Skin epidermis (tissue), 12 donors: Measurements from ENCODE around the gene IGSF3.
A peak's percentile ranks its signal among the peaks of the same experiment; 100 is the strongest.
"Not testable (repeated sequence)": the region's sequence is repeated elsewhere in the genome, so short reads cannot be mapped to it uniquely, and the experiment has no call there.

ENCODE experiments used
- H3K27ac ChIP-seq, 21 experiments: fragments of 200-600 bp; sonication (generic) in 11 of 21; one replicate each; pipeline ENCODE4 v1.5.0; 2020; ENCODE audit warnings: mild to moderate bottlenecking in 3 of 21, inconsistent platforms in 2 of 21, moderate library complexity in 2 of 21
- H3K4me3 ChIP-seq, 7 experiments: fragments of 200-600 bp; sonication (generic) in 2 of 7; one replicate each; pipeline ENCODE4 v1.5.0; 2020; ENCODE audit warnings: inconsistent platforms in 2 of 7, mild to moderate bottlenecking in 2 of 7, moderate library complexity in 1 of 7

IGSF3 gene

DNA sequence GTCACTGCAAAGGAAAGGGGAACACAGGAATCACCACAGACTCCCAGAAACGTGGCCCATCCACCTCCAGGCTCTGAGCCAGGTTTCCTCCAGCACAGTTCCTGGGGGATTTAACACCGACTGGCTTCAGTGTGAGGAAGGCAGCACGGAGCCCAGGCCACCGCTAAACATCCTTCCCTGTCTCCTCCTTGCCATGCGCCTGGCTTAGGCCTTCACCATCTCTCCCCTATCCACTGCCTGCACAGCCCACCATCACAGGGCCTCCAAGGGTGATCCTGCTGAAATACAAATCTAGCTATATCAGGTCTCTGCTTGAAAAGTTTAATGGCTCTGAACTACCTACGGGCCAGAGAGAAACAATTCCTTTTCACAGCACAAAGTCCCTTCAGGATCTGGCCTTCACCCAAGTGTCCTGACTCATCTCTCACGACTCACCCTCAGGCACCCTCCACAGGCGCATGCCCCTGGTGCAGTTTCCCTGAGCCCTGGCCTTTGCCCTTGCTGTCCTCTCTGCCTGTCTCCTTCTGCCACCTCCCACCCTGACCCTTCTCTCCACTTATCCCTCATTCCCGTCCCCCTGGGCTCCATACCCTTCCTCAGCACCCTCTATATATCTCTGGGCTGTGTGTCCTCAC lies 78.3 kb downstream of the IGSF3 start:
- H3K27ac ChIP-seq, H3K4me3 ChIP-seq: not testable (repeated sequence)

DNA sequence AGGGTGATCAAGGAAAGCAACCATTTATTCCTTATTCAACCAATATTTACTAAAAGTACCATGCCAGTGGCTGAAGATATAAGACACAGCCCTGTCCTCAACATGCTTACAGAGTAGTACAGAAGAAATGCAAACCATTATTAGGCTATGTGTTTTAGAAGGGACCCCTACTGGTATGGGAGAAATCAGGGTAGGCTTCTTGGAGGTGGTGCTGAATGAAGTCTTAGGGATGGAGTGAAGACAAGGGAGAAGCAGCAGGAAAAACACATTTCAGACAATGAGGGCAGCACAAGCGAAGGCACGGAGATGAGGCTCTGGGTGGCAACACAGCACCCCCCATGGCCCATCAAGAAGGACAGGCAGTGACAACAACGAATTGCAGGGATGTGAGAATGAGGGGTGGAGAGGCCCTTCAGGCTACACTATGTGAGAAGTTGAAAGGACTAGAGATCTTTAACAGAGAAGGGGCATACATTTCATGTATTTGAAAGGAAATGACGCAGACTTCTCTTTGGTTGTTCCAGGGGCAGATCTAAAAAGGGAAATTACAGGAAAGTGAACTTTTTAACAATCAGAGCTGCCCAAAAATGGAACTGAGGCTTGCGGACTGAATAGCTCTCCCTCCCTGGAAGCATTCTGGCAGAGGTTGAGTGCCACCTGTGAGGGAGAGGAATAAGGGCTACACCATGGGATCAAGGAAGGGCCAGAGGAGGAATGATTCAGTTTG lies 79.9 kb downstream of the IGSF3 start:
- Histone ChIP-seq H3K27ac (no peak overlapping the region), H3K4me3 (no peak overlapping the region)

DNA sequence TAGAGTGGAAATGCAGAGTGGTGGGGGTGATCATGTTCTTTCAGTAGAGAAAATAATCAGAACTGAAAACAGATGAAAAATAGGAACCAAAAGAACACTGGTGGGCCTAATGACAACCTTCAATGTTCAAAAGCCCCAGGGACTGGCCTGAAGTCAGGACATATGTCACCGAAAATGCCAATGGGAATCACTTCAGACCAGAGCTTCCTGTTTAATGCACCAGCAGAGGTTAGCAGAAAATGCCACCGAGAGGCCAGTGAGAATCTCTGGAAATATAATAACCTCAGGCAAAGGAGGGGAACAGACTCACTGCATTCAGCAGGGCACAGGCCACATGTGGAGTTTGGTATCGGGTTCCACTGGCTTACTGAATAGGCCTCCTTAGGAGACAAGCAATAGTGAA lies 80.8 kb downstream of the IGSF3 start:
- Histone ChIP-seq H3K4me3 (no peak overlapping the region), H3K27ac (no peak overlapping the region)

DNA sequence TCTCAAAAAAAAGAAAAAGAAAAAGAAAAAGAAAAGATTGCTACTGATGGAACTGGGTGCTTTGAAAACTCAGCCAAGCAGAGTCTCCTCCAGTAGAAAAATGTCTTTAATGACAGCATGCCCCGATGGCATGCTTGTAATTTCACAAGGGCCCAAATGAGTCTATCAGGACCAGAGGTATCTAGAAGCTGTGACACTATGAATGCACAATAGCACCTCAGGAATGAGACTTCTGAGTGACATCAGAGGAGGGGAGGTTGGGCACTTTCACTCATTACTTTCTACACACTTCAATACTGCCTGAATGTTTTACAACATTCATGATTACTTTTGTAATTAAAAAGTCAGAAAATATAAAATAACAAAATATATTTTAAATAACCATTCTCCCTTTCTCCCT lies 81.6 kb downstream of the IGSF3 start:
- no peak overlapping the region for H3K4me3 ChIP-seq
- no peak overlapping the region for H3K27ac ChIP-seq

DNA sequence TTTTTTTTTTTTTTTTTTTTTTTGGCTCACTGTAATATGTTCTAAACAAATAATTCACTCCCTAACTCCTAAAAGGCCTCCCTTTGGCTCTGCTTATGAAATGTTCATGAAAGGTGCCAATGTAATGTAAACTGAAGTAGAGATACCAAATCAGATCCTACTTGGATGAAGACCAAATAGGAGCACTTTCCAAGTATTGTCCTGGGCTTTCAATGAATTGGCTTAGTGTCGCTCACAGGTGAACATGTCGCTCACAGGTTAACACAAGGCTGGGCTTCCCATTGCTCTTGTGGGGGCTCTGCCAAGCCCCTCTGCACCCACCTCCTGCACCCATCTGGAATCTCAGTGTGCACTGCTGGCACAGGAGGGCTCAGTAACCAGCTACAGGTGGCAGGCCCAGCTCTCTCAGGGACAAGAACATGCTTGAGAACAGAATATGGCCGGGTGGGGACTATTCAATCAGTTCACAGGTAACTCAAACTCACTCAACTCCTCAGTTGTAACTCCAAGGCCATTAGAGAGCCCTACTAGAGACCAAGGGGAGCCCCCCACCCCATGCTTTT lies 86.1 kb downstream of the IGSF3 start:
- H3K27ac ChIP-seq = no peak overlapping the region
- no peak overlapping the region for H3K4me3 ChIP-seq

DNA sequence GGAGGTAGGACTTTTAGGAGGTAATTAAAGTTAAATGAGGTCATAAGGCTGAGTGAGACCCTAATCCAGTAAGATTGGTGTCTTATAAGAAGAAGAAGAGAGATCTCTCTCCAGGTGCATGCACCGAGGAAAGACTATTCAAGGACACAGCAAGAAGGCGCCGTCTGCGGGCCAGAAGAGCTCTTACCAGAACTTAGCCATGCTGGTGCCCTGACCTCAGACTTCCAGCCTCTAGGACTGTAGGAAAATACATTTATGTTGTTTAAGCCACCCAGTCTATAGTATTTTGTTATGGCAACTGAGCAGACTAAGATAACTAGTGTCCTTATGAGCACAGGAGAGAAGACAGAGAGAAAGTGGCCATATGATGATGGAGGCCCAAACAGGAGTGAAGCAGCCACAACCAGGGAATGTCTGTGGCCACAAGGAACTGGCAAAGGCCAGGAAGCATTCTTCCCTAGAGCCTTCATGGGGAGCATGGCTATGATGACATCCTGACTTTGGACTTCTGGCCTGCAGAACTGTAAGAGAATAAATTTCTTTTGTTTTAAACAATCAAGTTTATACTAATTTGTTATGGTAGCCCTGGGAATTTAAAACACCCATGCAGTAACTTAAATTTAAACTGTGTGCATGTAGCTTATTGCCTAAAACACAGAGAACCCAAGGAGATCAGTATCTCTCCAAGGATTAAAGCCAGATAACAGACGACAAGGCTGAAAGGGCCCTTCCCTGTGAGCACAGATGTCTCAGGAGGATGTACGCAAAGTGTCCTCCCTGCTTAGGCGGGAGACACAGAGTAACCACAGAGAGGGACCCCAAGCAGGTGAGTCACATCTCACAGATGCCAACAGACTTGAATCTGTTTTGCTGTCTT lies 86.8 kb downstream of the IGSF3 start:
- no peak overlapping the region for H3K4me3 ChIP-seq
- no peak overlapping the region for H3K27ac ChIP-seq

DNA sequence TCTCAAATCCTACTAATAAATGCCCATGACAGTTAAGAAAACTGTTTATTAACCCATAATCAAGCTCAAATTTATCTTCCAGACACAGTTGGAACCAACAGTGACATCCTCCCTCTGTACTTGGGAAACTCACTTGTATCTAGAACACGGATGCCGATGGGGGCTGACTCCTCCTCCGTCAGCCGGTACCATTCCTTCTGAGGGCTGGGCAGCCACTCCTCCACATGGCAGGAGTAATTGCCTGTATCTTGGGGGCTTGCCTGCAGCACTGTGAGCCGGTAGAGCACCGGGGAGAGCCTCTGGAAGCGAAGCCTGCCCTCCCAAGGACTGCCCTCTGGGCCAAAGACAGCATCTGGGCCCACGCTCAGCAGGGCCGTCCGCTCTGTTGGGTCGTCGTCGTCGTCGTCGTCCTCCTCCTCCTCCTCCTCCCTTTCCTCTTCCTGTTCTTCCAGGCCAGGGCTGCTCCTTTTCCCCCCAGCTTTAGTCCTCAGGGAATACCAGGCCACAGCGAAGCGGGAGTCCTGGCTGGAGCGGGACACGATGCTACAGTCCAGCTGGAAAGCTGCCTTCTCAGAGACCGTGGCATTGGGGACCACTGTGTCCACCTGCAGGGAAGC lies 88.2 kb downstream of the IGSF3 start:
- Histone ChIP-seq H3K27ac (no peak overlapping the region), H3K4me3 (no peak overlapping the region)

DNA sequence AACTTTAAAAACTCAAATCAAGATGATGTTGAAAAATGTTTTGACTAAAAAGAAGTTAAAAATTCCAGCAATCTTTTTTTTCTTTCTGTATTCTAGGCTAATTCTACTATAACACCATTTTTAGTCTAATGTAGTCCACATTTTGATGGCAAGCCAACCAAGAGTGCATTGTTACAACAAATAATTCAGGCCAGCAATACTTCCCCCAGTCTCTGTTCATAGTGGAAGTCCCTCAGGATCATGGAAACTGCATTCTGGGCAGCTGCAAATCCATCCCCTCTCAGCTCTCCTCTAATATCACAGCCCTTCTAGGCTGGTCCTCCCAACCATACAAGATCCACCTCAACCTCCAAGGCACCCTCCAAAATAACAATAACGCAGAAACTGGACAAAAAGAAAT lies 89.0 kb downstream of the IGSF3 start:
- Histone ChIP-seq H3K4me3 (no peak overlapping the region), H3K27ac (no peak overlapping the region)

DNA sequence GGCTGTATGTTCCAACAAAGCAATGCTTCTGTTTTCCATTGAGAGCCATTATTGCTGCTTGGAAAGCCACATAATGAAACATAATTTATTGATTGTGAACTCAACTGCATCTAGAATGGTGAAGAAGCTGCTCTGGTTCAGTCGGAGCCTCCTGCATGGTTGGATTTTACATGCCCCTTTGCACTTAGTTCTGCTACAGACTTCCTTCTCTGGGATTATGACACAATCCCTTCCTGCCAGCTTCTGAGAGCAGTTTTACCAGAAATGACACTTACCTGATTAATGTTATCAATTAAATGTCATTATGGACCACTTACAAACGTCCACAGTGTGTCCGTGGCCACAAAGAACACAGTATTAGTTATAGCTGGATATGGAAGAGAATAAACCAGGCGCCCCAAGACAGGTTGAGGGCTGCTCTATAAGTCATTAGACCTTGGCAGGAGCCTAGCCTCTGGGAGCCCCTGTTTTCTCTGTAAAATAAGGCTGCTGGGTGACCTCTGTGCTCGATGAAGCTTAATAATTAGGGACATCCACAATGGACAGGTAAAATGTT lies 89.7 kb downstream of the IGSF3 start:
- Histone ChIP-seq H3K4me3 (no peak overlapping the region), H3K27ac (no peak overlapping the region)

DNA sequence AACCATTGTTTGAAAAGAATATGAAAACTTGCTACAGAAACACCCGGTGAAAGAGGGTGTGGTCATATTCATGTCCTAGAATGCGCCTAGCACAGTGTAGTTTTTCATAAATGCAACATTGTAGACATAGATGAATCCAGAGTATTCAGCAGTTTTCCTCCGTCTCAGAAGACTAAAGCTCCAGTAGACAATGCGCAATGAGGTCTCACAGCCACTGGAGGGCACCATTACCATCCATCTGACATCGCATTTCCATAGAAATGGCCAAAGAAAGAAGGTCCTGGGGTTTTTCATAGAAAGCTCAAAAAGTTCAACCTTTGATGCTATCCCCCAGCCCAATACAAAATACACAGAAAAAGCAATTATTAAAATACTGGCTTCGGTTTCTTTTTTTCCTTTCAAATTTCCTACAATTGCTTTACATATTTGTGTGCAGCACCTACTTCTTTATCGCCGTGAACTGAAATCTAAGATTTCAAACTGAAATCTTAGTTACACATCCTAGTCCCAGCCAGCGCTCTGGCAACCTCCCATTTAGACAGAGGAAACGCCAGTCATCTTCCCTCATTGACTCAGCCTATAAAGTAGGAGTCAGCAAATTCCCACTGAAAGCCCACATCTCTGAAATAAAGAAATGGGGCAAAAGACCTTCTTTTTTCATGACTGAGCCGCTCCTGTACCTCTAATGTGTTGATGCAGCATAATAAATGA lies 92.8 kb downstream of the IGSF3 start:
- H3K4me3 ChIP-seq = no peak overlapping the region
- no peak overlapping the region for H3K27ac ChIP-seq

DNA sequence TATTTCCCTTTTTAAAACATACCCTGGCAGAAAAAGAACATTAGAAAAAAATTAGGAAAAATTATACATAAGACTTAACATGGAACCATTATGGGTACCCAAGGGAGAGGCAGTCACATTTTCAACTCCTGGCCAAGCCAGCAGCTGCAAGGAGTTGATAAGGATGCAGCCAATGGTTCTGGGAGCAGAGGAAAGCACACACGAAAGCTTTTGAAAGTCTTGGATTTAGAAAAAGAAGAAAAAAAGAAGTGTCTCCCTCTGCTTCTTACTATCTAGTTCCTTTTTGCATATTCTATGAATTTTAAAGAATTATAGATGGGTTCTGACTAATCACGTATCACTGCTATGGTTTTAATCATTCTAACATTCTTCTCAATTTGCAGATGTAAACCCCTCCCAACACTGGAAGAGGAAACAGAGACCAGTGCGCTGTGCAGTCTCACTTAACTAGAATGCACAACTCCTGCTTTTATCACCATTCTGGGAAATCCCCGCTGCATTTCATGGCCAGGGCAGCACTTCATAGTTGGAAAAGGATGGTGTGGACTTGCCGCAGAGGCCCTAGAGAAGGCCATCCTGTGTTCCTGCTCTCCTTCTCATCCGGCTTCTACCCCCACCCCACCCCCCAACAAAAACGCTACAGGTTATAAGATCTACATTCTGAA lies 94.0 kb downstream of the IGSF3 start:
- no peak overlapping the region for H3K4me3 ChIP-seq
- no peak overlapping the region for H3K27ac ChIP-seq

DNA sequence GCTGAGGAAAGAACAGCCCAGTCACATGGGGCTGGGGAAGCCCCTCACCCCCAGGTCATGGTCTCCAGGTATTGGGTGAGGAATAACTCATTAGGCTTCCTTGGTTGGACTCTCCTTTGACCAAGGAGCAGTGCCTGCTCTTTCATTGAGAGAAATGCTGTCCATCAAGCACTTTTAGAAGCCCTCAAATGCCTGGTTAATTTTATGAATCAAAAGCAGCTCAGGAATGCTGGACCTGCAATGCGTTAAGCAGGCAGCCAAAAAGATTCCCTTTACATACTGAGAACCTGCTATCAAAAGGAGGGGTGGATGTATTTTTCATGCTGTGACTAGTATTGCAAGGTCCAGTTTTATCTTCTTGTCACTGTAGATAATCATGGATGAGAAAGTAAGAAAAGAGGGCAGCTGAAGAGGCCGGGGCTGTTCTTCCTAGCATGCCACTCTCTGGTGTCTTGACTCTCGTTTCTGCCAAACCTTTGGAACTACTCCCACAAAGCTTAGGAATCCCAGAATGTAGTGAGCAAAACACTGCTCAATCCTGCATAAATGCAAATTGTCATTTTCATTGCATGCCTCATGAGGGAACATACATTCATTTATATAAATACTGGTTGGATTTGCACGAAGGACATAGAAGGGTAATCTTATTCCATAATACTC lies 94.6 kb downstream of the IGSF3 start:
- Histone ChIP-seq H3K27ac (no peak overlapping the region), H3K4me3 (no peak overlapping the region)

DNA sequence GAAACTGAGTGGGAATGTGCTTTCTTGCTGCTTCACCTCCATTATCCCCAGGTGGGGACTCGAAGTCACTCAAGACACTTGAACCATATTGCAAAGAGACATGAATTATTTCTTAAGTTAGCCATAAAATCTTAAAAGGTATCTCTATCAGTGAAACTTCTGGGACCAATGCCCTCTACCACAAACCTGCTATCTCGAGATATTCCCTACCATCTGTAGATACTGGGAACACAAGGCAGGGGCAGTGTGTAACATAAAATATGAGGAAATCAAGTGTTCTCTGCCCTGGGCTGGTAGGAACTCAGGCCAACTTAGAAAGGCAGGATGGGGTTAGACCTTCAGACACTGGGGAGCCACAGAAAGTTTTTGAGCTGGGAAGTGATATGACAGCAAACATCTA lies 95.4 kb downstream of the IGSF3 start:
- no peak overlapping the region for H3K4me3 ChIP-seq
- H3K27ac ChIP-seq = peak overlapping the region in 2 of 21 experiments; percentile 98 to 100

DNA sequence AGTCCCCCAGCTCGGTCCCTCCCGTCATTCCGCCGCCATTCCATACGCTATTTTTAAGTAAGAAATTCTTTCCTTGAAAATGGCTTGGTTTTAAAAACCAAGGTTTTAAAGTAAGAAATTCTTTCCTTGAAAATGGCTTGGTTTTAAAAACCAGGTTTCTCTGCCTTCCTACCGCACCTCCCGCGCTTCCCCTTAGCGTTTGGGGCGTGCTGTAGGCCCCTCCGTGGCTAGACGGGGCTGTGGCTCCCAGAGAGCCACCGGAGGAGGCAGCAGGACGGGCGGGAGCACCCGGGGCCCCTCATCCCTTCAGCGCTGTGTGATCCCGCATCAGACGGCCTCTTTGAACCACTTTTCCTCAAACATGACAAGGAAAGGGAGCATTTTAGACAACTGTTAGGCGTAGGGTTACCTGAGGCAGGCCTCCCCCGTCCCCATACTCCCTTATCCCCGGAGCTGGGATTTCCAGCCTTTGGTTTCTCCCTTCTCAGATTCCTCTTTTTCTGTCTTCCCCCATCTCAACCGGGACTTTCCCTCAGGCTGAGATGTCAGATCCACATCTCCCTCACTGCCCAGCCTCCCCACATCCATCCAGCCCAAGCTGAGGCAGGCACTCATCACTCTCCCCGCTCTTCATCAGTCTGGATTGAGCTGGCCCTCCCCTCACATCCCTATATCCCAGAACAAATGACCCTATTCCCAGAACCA lies 96.2 kb downstream of the IGSF3 start:
- peak overlapping the region; percentile 25 to 100 (median 97) for H3K27ac ChIP-seq

DNA sequence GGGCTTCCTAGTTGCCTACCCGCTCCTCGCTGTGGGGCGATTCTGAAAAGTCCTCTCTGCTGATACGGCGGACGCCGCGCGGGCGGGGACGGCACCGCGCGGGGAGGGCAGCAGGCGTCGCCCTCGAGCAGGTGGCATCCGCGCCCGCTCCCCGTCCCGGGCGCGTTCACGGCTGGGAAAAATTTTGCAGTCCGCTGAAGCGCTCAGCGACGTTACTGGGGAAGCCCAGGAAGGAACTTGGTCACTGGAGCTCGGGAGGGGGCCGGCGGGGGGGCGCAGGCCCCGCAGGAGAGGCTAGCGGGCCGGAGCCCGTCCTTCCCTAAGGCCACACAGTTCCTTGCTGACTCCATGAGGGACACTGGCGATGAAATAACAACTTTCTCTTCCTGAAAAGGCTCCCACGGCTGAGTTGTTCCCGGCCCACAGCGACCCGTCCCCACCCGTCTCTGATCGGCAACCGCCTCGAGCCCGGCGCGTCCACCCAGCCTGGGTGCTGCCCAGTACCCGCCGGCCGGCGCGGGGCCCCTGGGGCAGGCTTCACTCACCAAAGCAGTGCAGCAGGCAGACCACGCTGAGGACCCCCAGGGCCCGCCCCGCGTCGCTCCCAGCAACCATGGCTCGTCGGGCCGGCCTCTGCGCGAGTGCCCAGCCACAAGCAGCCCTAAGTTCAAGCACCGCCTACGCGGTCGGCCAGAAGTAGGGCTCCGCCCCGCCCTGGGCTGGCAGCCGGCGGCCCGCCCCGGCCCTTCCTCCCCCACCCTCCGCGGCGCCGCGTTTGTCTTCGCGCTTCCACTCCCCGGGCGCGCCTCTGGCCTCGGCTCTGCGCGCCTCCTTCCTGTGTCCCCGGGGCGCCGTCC lies 96.9 kb downstream of the IGSF3 start, which contains the start of gene CD58:
Gene CD58 (minus strand): TSS at position 669 of the 857 bp plus-strand sequence. CDS start 54 bp downstream, at position 615.
- peak within 1 kb of the TSS; percentile 69 to 94 (median 80) for H3K4me3 ChIP-seq
- peak within 1 kb of the TSS; percentile 88 to 100 (median 97) for H3K27ac ChIP-seq

More for the DNA sequence above, 96.2 kb downstream of the IGSF3 start:
- H3K4me3 ChIP-seq = peak overlapping the region; percentile 69 to 94 (median 80)

DNA sequence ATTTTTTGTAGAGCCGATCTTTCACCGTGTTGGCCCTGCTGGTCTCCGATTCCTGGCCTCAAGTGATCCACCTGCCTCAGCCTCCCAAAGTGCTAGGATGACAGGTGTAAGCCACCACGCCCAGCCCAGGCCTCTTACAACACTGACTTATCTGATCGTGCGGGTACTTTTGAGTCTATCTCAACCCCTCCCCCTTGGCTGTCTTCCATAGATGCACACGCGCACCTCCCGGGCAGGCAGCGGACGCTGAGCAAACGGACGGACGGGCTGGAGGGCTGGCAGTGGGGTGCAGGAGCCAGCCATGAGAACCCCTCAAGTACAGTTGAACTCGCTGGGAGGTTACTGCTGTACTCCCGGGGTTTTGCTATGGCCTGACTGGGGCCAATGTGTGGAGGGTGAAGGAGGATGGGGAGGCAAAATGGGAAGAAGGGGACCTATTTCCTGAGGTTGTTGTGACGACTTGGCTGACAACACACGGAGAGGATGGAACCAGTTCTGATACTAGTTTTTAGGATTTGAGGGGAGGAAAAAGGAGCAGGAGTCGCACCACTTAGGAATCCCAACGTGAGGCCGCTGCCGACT lies 97.7 kb downstream of the IGSF3 start:
- Histone ChIP-seq H3K4me3 (peak overlapping the region; percentile 69 to 94 (median 80)), H3K27ac (peak overlapping the region in 20 of 21 experiments; percentile 88 to 100 (median 98))
